Stimulated activated CD8-positive, alpha-beta memory T cell treated with anti-CD3 and anti-CD28 coated beads, Interleukin-4, amount 100 ng/mL, for 1 hour (primary cell): Measurements from ENCODE around the gene ZFC3H1.
"Not testable (repeated sequence)": the region's sequence is repeated elsewhere in the genome, so short reads cannot be mapped to it uniquely, and the experiment has no call there.

Experiments
- DNase-seq, 2 donors: peaks; one replicate each; pipeline ENCODE4 v3.0.0-alpha.2; 2020; ENCODE audit warnings: low read depth in 2 of 2, low spot score in 1 of 2

Gene ZFC3H1

DNA sequence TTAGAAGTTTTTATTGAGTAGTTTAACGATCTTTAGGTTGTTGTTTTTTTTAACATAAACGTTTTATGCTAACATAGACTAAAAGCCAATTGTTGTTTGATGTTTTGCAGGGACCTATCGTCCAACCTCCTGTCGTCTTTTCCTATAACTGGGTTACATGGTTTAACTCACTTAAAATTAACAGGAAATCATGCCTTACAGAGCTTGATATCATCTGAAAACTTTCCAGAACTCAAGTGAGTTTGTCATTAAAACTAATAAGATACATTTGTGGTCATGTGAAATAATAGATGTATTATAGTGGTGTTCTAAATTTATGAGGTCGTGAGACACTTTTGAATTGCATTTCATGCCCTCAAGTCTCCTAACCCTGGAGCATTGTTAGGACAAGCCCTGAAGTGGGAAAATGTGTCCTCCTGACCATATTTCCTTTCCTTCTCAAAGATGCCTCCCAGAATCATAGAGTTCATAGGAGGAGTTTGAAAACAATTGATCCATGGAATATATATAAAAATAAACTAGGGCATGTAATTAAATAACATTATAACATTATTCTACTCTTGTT, 84.9 kb downstream of the ZFC3H1 start:
- no peak for DNase-seq

DNA sequence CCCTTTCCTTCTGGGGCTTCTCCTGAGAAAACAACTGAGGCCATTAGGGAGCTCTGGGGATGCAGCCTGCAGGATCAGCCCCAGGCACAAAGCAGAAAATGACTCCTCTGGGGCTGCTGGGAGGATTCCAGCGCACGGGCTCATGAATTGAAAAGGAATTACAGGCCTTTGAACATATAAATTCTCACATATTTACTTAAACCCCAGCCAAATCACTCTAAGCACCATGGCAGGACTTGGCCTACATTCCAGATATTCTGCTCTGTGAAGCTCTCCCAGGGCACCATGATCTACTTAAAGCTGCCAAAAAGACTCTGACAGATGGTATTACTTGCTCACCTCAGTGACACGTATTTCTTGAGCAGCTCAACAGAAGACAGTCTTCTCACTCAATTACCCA, 87.2 kb downstream of the ZFC3H1 start:
- DNase-seq, result no peak

DNA sequence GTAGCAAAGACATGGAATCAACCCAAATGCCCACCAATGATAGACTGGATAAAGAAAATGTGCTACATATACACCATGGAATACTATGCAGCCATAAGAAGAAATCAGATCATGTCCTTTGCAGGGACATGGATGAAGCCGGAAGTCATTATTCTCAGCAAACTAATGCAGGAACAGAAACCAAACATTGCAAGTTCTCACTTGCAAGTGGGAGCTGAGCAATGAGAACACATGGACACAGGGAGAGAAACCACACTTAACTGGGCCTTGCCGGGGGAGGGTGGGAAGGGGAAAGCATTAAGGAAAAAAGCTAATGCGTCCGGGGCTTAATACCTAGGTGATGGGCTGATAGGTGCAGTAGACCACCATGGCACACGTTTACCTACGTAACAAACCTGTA, 93.8 kb downstream of the ZFC3H1 start:
- not testable (repeated sequence) for DNase-seq

DNA sequence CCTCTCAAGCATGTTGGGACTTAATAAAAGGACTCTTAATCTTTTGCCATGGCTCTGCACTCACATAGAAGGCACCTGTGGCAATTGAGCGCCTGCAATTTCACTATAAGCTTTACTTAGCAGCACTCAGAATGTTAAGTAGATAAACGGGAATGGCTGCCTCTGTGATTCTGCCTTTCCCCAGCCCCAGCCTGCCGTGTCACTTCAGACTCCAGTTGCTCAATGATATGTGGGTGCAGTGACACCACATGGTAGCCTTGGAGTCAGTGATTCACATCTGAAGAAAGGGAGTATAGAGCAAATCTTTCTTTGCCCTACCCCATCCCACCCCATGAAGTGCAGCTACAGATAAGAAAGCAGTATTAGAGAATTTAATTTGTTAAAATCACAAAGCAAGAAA, 96.1 kb downstream of the ZFC3H1 start:
- no peak for DNase-seq

DNA sequence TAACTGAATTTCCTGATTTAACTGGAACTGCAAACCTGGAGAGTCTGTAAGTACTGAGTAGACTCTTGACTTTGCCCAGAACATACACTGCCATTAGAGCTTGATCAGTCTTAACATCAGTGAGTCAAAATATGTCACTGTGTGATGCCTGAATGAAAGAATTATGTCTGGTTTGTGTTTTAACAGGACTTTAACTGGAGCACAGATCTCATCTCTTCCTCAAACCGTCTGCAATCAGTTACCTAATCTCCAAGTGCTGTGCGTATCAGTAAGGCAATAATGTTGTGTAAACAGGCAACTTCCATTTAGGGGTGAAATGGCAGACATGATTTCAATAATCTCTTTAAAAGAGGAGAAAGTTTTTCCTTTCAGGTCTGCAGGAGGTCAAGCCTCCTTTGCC, 97.0 kb downstream of the ZFC3H1 start:
- DNase-seq, result no peak

DNA sequence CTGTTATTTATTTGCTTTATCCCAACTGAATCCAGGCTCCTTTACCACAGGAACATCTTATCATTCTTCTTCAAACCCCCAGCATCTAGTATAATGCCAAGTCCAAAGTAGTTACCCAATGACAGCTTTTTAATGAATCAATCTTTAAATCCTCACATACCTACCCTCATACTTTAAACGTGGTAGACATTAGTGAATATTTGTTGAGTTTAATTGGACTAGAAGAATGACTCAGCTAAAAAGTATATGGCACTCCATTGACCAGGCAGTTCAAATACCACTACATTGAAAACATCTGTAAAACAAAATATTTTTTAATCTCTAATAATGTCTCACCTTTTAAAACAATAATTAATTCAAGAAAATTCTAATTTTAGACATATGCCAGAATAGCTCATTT, 98.1 kb downstream of the ZFC3H1 start:
- DNase-seq, result no peak

DNA sequence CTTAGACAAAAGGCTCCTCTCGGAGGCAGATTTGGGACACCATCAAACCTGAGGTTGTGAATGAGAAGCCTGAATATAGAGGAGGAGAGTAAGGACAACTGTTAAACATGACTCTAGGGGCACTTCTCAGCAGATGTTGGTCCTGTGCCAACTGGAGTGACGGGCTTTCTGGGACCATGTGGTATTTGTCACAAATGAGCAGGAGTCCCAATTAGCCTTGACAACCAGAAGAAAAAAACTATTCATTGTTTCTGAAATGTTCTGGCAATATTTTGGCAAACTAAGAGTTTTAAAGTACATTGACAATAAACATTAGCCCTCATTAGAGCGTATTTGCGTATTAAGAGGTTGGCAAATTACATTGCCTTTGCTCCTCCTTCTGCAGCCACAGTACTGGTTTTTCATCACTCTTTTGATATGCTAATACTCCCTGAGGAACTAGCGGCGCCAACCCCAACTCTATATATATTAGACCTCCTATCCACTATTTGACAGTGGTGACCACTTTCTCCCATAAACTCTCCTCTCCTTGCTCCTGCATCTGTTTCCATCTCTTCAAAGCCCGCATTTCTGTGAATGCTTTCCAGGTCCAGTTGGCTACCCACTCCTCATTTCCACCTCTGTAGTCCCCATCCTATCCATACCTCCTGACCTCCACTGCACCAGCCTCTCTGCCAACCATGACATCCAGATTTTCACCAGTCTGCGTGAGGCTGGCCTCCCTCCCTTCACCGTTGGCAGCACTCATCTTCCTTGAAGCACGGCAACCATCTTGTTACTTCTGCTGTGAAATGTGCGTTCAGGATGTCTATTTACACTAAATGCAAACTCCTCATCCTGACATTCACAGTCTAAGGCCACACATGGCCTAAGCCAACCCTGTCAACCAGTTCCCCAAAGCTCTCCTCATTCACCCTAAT, 100.7 kb downstream of the ZFC3H1 start:
- DNase-seq, result no peak
